ENCODE measurements around the gene SLC4A5. TPM values are rescaled to one million over a fixed set of nuclear protein-coding genes. Genes with fewer than 3 reads are reported as not detected.

The SLC4A5 gene
- total RNA-seq, 4 donors from 2014 or later = 0.62 to 2.3 (median 1.2) TPM

- DNase-seq = no peak
- H3K36me3 ChIP-seq = no peaks in the 10 kb centered on the region
- intact Hi-C loops (cut with DNase I) = no loop called here
- WGBS, 2 donors = 84 to 93% methylated on average over 6 to 7 of the region's 8 CpGs
- no peak overlapping the region for H3K4me3 ChIP-seq
- TF ChIP-seq POLR2A (IDR thresholded peaks at IDR 0.05) (no peak), CTCF (IDR thresholded peaks at IDR 0.05) (no peak)
- no peaks in the 10 kb centered on the region for H3K4me1 ChIP-seq
- H3K27me3 ChIP-seq = no peaks in the 10 kb centered on the region
- no peak overlapping the region for H3K27ac ChIP-seq
- no peaks in the 10 kb centered on the region for H3K9me3 ChIP-seq
Measured at GRCh38 chr2:74307720-74308119, 35.5 kb downstream of the SLC4A5 start.

GRCh38 chr2:74304332-74305148, 38.7 kb downstream of the SLC4A5 start:
- Histone ChIP-seq H3K4me1 (no peaks in the 10 kb centered on the region), H3K27ac (no peak overlapping the region), H3K27me3 (no peaks in the 10 kb centered on the region), H3K36me3 (no peaks in the 10 kb centered on the region), H3K9me3 (no peaks in the 10 kb centered on the region), H3K4me3 (no peak overlapping the region)
- no peak for DNase-seq
- WGBS, 2 donors = 59 to 63% methylated on average over 5 to 7 of the region's 7 CpGs
- intact Hi-C loops (cut with DNase I) = no loop called here
- TF ChIP-seq CTCF (IDR thresholded peaks at IDR 0.05) = no peak
- no peak for TF ChIP-seq POLR2A (IDR thresholded peaks at IDR 0.05)

- no peak for TF ChIP-seq CTCF (IDR thresholded peaks at IDR 0.05)
- TF ChIP-seq POLR2A (IDR thresholded peaks at IDR 0.05) = no peak
- no peak overlapping the region for H3K4me3 ChIP-seq
- no peaks in the 10 kb centered on the region for H3K27me3 ChIP-seq
- H3K9me3 ChIP-seq = no peaks in the 10 kb centered on the region
- intact Hi-C loops (cut with DNase I) = no loop called here
- no peak for DNase-seq
- H3K4me1 ChIP-seq = no peaks in the 10 kb centered on the region
- 60 to 100% methylated on average over 1 of the region's 2 CpGs for WGBS, 2 donors
- no peaks in the 10 kb centered on the region for H3K36me3 ChIP-seq
- H3K27ac ChIP-seq = no peak overlapping the region
Measured at GRCh38 chr2:74302865-74303264, 40.4 kb downstream of the SLC4A5 start.

- no peaks in the 10 kb centered on the region for H3K27me3 ChIP-seq
- no peak for TF ChIP-seq POLR2A (IDR thresholded peaks at IDR 0.05)
- TF ChIP-seq CTCF (IDR thresholded peaks at IDR 0.05) = no peak
- H3K4me3 ChIP-seq = no peak overlapping the region
Measured at GRCh38 chr2:74301262-74301661, 42.0 kb downstream of the SLC4A5 start.

GRCh38 chr2:74300506-74300905, 42.7 kb downstream of the SLC4A5 start:
- WGBS, 2 donors = 86 to 90% methylated on average over 1 to 2 of the region's 2 CpGs
- H3K27ac ChIP-seq = no peak overlapping the region

More at GRCh38 chr2:74301262-74301661, 42.0 kb downstream of the SLC4A5 start:
- H3K36me3 ChIP-seq = no peaks in the 10 kb centered on the region
- DNase-seq = no peak
- no peaks in the 10 kb centered on the region for H3K9me3 ChIP-seq
- no peaks in the 10 kb centered on the region for H3K4me1 ChIP-seq
- intact Hi-C loops (cut with DNase I) = no loop called here
- no peak overlapping the region for H3K27ac ChIP-seq
- WGBS, 2 donors = 88 to 100% methylated on average over 1 of the region's 1 CpG

More at GRCh38 chr2:74300506-74300905, 42.7 kb downstream of the SLC4A5 start:
- H3K4me1 ChIP-seq = no peaks in the 10 kb centered on the region
- H3K4me3 ChIP-seq = no peak overlapping the region
- TF ChIP-seq CTCF (IDR thresholded peaks at IDR 0.05) = no peak
- TF ChIP-seq POLR2A (IDR thresholded peaks at IDR 0.05) = no peak
- no peaks in the 10 kb centered on the region for H3K36me3 ChIP-seq
- H3K27me3 ChIP-seq = no peaks in the 10 kb centered on the region
- H3K9me3 ChIP-seq = no peaks in the 10 kb centered on the region
- intact Hi-C loops (cut with DNase I) = no loop called here
- no peak for DNase-seq

Measured in esophagus squamous epithelium (tissue), 5 donors.